A673 (cell line): ENCODE measurements around the gene KRTAP4-2.

Experiments used
- EZH2 ChIP-seq: fragments of 200-600 bp; sonication (generic); IDR thresholded peaks from 2 replicates; pipeline ENCODE4 v1.6.1; 2017; ENCODE audit warnings: borderline replicate concordance, low read depth, mild to moderate bottlenecking, mixed read lengths, antibody characterized with exemption, low read length; ENCODE audit not compliant: poor library complexity, severe bottlenecking
- TF ChIP-seq, protein P1 (sequence below): fragments of 300-800, 200-600 bp; sonication (generic); conservative IDR thresholded peaks from 2 replicates; pipeline ENCODE4 v1.5.1; 2017; ENCODE audit warnings: low read depth, mild to moderate bottlenecking, antibody characterized with exemption, low read length, moderate library complexity, mixed read lengths

DNA sequence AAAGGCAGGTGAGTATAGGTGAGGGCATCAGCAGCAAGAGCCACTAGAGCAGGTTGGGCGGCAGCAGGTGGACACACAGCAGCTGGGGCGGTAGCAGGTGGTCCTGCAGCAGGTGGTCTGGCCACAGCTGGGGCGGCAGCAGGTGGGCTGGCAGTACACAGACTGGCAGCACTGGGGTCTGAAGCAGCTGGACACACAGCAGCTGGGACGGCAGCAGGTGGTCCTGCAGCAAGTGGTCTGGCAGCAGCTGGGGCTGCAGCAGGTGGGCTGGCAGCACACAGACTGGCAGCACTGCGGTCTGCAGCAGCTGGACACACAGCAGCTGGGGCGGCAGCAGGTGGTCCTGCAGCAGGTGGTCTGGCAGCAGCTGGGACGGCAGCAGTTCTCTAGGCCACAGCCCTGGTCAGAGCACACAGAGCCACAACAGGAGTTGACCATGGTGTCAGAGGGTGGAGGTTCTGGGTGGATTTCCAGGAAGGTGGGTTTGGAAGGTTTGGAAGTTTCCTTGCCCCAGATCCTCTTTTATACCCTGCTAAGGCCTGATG lies at the start of gene KRTAP4-2:
- TF ChIP-seq, protein P1, sequence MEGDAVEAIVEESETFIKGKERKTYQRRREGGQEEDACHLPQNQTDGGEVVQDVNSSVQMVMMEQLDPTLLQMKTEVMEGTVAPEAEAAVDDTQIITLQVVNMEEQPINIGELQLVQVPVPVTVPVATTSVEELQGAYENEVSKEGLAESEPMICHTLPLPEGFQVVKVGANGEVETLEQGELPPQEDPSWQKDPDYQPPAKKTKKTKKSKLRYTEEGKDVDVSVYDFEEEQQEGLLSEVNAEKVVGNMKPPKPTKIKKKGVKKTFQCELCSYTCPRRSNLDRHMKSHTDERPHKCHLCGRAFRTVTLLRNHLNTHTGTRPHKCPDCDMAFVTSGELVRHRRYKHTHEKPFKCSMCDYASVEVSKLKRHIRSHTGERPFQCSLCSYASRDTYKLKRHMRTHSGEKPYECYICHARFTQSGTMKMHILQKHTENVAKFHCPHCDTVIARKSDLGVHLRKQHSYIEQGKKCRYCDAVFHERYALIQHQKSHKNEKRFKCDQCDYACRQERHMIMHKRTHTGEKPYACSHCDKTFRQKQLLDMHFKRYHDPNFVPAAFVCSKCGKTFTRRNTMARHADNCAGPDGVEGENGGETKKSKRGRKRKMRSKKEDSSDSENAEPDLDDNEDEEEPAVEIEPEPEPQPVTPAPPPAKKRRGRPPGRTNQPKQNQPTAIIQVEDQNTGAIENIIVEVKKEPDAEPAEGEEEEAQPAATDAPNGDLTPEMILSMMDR: no peak
- TF ChIP-seq EZH2: no peak
